ENCODE data around the gene PRPF18.

DNA sequence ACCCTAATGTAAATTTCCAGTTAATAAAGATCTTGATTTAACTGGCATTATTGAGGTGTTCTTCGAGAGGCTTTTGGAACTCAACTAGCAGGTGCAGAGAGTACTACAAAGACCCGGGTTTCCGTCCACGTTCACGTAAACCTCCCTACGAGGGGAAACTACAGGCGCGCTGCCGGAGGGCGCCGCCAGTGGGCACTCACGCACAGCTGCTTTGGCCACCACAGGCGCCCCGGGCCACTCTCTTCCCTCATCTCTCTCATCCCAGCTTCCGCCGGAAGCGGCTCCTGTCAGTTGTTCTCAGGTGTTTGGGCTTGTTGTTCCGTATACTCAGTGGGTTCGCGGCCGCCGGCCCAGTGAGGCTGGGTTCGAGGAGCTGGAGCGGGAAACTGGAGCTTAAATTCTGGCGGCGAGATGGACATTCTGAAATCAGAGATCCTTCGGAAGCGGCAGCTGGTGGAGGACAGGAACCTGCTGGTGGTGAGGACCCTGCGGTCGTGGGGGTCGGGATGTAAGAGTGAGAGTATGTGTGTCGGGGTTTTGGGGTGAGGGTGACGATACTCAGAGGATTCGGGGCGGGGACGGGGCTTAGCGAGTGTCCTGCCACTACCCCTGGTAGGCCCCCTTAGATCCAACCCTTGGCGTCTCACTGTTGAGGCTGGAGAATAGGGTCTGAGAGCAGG is at the start of gene PRPF18:
- TF ChIP-seq, protein P1, sequence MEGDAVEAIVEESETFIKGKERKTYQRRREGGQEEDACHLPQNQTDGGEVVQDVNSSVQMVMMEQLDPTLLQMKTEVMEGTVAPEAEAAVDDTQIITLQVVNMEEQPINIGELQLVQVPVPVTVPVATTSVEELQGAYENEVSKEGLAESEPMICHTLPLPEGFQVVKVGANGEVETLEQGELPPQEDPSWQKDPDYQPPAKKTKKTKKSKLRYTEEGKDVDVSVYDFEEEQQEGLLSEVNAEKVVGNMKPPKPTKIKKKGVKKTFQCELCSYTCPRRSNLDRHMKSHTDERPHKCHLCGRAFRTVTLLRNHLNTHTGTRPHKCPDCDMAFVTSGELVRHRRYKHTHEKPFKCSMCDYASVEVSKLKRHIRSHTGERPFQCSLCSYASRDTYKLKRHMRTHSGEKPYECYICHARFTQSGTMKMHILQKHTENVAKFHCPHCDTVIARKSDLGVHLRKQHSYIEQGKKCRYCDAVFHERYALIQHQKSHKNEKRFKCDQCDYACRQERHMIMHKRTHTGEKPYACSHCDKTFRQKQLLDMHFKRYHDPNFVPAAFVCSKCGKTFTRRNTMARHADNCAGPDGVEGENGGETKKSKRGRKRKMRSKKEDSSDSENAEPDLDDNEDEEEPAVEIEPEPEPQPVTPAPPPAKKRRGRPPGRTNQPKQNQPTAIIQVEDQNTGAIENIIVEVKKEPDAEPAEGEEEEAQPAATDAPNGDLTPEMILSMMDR (IDR thresholded peaks at IDR 0.05 in 8 of 11, conservative IDR thresholded peaks at IDR 0.05 in 3 of 11), result peak; percentile 62 to 98 (median 94)
- TF ChIP-seq POLR2A (IDR thresholded peaks at IDR 0.05) (no peak), POLR2AphosphoS5 (IDR thresholded peaks at IDR 0.05) (peak; percentile 81 to 90 (median 87))

Measured in spleen (tissue), 7 donors.